Frontal cortex (tissue), 4 donors: ENCODE data around the gene DICER1. TPM values are rescaled to one million over a fixed set of nuclear protein-coding genes. Genes with fewer than 3 reads are reported as not detected.
"Not testable (repeated sequence)": the region's sequence is repeated elsewhere in the genome, so short reads cannot be mapped to it uniquely, and the experiment has no call there.

Experiments used
- DNase-seq, 2 donors: peaks; one replicate each; pipeline ENCODE4 v3.0.0; 2012; ENCODE audit warnings: low spot score in 2 of 2
- FAIRE-seq: peaks from 2 replicates; lab custom pipeline; 2012; peaks lifted over from hg19 to GRCh38; lab: Jason Lieb, UNC
- total RNA-seq: library from RNA; depleted of rRNA; stranded (reverse); fragments of >200 nt; gene quantifications from one replicate; pipeline ENCODE4 v1.2.3, GENCODE V29; 2014
- donor health status: control.
- donor health status: control.
- donor health status: control.

DICER1 gene
- total RNA-seq, 1 donor from 2014 or later, result 226 TPM

GRCh38 chr14:95155045-95155444 is 2.3 kb downstream of the DICER1 start:
- FAIRE-seq (no peak), DNase-seq (no peak)

- no peak for FAIRE-seq
- DNase-seq, result no peak
These were observed 3.5 kb downstream of the DICER1 start for GRCh38 chr14:95153866-95154265.

- DNase-seq, result no peak
- FAIRE-seq, result no peak
These were observed 5.8 kb downstream of the DICER1 start for GRCh38 chr14:95151561-95151960.

DNA sequence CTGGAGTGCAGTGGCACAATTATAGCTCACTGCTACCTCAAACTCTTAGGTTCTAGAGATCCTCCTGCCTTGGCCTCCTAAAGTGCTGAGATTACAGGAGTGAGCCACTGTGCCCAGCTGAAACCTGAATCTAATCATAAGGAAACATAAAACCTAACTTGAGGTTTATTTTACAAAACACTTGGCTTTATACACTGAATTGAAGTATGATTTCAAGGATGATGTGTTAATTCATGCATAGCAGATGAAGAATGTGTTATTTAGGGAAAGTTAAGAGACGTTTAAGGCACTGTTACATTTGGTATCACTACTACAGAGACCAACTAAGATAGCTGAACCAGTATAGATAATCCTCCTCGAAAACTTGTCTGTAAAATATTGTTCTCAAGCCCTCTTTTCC is 6.4 kb downstream of the DICER1 start:
- DNase-seq (no peak), FAIRE-seq (no peak)

GRCh38 chr14:95149441-95149840 is 7.9 kb downstream of the DICER1 start:
- FAIRE-seq (no peak), DNase-seq (no peak)

DNA sequence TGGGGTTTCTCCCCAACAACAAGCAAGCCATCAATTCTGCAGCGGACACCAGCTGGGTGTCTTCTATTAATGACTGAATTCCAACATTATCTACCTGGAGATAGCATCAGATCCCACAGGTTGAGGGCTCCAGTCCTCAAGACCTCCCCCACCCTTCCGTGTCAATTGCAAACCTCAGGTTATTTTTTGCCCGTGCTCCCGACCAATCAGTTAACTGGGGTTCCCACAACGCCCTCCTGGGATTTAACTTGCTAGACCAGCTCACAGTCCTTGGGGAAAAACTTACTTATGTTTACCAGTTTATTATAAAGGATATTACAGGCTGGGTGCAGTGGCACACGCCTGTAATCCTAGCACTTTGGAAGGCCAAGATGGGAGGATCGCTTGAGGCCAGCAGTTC is 9.7 kb downstream of the DICER1 start:
- DNase-seq, result no peak
- no peak for FAIRE-seq

DNA sequence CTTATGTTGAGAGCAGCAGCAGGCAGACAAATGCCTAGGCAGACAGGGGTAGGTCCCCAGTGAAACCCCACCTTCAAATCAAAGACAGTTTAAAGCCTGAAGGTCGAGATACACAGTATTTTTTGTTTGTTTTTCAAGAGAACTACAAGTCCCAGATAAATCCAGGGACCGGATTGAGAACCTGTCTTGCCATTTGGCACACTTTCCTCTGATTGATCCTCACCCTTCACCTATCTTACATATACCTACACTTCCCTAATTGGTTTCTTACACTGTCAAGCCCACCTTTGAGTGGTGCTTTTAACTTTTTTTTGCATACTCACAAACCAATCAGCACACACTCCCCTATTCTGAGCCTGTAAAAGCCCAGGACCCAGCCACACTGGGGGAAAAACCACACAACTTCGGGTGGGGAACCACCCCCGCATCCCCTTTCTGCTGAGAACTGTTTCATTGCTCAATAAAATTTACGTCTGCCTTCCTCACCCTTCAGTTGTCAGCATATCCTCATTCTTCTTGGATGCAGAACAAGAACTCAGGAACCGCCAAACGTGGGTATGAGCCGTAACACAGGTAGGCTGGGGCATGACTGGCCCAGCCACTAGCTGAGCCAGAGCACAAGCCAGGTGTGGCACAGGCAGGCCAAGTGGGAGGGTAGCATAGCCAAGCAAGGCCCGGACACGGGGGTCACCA is 11.1 kb downstream of the DICER1 start:
- DNase-seq (no peak), FAIRE-seq (no peak)

- DNase-seq (no peak), FAIRE-seq (no peak)
These were observed 12.5 kb downstream of the DICER1 start for GRCh38 chr14:95144849-95145248.

DNA sequence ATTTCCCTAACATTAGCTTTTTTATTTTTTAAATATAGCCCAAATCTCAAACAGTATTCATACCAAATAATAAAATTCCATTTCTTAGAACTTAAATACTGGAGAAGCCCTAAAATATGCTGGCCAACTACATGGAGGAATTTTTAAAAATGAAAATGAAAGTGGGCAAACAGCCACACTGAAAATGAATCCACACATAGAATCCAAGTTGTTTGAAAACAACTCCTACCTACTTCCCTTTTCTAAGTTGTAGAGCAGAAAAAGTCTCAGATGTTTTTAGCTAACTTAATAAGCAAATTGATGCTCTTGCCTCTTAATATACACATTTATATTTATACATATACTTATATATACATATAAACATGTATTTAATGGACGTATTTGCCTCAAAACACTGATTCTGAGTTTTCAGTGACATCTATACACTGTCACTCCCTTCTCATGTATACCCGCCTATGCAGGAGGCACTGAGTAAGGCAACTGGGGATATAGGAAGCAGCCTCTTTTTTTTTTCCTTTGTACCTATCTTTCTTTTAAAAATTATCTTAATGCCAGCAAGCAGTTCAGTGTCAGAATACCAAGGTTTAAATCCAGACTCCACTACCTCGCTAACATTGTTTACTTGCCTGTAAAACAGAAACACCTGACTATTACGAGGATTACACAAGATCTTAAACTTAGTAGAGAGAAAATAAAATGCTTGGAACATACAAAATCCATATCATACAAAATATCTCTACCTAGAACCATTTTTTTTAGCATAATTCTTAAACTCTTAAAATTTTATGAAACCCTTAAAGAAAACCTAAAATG is 13.3 kb downstream of the DICER1 start:
- FAIRE-seq (no peak), DNase-seq (no peak)

GRCh38 chr14:95142208-95142607 is 15.1 kb downstream of the DICER1 start:
- FAIRE-seq, result no peak
- no peak for DNase-seq

DNA sequence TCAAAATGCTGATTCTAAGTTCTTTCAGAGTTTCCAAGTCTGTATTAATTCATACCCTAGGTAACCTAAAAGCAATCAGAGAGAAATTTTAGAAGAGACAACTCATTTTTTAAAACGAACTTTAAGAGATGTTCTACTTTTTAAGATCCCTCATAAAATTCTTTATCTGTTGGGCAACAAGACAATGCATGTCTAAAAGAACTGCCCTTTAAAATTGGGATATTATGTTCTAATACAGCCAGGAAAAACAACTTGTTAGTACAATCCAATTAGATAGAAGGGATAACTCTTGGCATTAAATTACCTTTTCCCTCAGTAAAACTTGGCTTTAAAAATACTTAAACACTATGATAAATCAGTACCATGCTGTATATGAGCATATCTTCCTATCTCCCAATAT is 15.6 kb downstream of the DICER1 start:
- FAIRE-seq, result no peak
- no peak for DNase-seq

DNA sequence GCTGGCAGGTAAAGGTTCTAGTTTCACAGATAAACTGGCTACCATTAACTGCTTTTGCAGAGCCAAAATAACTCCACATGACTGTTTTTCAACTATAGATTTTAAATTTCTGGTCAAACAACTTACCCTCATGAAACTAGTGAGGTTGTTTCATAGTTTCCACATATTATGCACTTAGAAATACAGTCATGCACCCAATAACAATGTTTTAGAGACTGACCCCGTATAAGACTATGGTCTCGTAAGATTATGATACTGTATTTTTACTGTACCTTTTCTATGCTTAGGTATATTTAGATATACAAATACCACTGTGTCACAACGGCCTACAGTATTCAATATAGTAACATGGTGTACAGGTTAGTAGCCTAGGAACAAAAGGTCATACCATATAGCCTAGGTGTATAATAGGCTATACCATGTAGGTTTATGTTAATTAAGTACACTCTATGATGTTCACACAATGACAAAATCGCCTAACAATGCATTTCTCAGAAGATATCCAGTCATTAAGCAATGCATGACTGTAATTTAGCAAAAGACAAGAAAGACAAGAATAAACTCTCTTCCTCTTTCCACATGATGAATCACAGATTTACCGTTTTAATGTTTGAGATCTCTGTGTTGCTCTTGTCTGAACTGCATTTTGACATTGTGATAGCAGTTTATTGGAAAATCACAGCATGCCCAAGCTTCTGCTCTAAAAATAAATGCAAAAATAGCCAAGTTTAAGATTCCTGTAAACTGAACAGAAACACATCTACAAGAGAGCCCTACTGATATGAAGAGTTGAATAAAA is 17.1 kb downstream of the DICER1 start:
- no peak for DNase-seq
- FAIRE-seq, result no peak

- FAIRE-seq (no peak), DNase-seq (no peak)
These were observed 18.5 kb downstream of the DICER1 start for GRCh38 chr14:95138876-95139275.

- not testable (repeated sequence) for FAIRE-seq
These were observed 18.9 kb downstream of the DICER1 start for GRCh38 chr14:95138455-95138854.

GRCh38 chr14:95137804-95138167 is 19.5 kb downstream of the DICER1 start:
- FAIRE-seq (no peak), DNase-seq (no peak)

More at GRCh38 chr14:95138455-95138854, 18.9 kb downstream of the DICER1 start:
- DNase-seq, result not testable (repeated sequence)

- DNase-seq, result no peak
- FAIRE-seq, result no peak
These were observed 20.0 kb downstream of the DICER1 start for GRCh38 chr14:95137164-95137803.

DNA sequence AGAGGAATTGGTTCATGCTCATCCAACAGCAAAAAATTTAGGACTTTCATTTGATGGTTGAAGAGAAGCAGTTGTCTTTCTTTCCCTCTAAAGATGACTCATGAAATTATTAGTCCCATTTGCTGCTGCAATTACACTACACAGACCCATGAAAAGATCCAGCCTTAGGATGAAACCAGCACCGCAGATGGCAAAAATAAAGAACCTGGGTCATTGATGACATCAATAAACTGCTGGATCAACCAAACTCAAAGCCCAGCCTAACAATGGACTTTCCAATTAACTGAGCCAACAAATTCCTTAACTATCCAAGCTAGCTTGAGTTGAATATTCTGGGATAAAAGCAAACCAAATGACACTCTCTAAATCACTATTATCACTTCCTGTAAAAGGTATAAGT is 20.7 kb downstream of the DICER1 start:
- FAIRE-seq (no peak), DNase-seq (no peak)

GRCh38 chr14:95134304-95134933 is 22.9 kb downstream of the DICER1 start:
- no peak for FAIRE-seq
- no peak for DNase-seq

- no peak for DNase-seq
These were observed 24.0 kb downstream of the DICER1 start for GRCh38 chr14:95133282-95133681.

GRCh38 chr14:95132760-95133159 is 24.6 kb downstream of the DICER1 start:
- DNase-seq (no peak), FAIRE-seq (no peak)

More at GRCh38 chr14:95133282-95133681, 24.0 kb downstream of the DICER1 start:
- FAIRE-seq, result no peak
